Embryonic facial prominence (tissue), 1 donor: ENCODE results near the gene GPR176.

Source experiments
- DNase-seq: peaks from one replicate; pipeline ENCODE4 v3.0.0-alpha.2; 2016; ENCODE audit errors: extremely low spot score

Gene GPR176, protein sequence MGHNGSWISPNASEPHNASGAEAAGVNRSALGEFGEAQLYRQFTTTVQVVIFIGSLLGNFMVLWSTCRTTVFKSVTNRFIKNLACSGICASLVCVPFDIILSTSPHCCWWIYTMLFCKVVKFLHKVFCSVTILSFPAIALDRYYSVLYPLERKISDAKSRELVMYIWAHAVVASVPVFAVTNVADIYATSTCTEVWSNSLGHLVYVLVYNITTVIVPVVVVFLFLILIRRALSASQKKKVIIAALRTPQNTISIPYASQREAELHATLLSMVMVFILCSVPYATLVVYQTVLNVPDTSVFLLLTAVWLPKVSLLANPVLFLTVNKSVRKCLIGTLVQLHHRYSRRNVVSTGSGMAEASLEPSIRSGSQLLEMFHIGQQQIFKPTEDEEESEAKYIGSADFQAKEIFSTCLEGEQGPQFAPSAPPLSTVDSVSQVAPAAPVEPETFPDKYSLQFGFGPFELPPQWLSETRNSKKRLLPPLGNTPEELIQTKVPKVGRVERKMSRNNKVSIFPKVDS

DNA sequence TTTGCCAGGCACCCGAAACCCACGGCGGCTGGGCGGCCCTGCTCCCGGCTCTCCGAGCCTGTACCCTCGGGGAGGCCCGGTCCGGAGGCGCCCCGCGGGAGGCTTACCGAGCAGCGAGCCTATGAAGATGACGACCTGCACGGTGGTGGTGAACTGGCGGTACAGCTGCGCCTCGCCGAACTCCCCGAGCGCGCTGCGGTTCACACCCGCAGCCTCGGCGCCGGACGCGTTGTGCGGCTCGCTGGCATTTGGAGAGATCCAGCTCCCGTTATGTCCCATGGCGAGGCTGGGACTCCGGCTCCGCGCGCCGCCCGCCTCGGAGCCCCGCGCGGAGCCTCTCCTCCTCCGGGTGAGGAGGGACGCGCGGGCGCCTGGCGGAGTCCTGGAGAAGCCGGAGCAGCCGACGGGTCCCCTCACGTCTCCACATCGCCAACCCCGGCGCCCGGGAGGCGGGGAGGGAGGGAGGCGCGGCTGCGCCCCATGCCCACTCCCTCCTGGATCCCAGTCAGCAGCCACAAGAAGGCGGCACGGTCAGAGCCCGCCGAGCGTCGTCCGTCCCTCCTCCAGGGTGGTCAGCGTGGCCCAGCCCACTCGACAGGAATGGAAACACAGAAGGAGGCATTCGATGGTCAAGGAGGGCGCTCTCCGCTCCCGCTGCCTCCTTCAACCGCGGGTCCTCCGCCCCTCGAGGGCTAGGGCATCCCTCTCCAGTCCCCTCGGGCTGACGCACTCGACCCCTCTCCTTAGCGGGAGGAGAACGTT lies at the start of gene GPR176:
TSS of gene GPR176 (minus strand) at position 519 of the 762 bp plus-strand sequence. CDS start at position 279, 240 bp downstream.
- no peak for DNase-seq

DNA sequence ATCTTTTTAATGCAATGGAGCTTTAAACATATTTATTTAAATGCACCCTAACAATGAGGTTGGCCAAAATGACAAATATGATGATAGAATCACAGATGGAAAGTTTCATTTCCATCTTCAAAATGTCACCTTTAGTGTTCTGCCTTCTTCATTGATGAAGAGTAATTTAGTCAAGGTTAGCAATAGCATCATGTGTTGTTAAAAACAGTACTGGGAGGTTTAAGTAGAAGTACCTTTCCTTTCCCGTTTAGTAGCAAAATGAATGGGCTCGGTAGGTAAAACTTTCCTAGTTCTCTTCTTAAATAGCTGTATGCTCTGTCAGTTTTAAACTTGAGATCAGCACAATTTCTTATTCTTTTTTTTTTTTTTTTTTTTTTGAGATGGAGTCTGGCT lies 48.9 kb upstream of the GPR176 start:
- no peak for DNase-seq

DNA sequence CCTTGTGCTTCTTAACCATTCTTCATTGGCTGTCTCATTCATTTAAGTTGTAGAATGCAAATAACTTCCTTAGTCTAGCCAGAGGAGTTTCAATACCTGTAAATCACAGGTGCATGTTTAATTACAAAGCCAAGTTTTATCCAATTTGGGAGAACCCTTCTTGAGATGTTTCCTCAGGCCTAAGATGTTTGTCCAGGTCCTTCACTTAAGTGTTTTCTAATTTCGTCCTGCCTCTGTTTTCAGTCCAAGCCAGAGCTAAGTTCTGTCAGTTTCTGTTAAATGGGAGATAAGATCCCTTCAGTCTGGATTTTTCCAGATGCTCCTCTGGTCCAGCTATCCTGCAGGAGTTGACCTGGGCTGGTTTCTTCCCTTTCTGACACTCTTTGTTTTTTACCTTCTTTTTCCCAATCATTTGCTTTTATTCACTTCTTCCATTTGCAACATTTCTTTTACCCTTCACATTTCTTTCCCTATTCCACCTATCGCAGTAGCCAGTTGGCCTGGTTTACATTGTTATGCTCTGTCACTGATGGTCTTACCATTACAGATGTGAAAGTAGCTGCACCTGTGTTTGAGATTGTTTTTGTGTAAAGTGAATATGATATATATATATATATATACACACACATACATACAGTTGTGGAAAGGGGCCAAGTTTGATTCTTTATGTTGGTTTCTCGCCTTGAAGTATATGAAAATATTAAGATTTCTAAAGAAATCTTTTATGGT lies 48.4 kb upstream of the GPR176 start:
- DNase-seq: no peak

DNA sequence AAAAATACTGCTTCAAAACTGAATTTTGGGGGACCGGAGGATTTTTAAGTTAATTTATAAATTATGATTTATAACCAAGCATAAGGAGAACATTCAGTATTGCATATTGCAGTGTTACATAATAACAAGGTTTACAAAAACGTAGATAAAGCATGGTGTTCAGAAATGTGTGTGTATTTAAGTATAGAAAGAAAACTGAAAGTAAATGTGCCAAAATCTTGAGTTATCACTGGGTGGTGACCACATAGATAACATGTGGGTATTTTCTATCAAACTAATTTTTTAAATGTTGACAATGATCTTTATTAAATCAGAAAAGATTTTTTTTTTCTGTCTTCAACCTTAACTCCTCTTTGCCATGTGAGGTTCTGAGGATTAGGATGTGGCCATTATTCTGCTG lies 46.5 kb upstream of the GPR176 start:
- DNase-seq: no peak

DNA sequence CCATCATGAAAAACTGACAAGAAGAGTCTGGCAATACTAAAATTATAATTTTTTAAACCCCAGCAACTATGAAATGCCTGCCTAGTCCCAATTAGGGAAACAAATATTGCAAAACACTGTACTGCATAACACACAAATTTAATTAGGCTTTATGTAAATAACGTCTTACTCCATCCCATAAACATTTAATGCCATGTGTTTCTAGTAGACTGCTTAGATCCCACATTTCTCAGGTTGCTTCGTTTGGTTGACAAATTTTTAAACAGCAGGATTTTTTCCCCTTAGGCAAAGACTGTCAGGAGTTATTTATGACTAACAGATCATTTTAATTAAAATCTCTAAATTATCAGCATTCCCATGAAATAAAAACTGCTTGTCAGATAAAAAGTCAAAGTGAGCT lies 43.7 kb upstream of the GPR176 start:
- no peak for DNase-seq

DNA sequence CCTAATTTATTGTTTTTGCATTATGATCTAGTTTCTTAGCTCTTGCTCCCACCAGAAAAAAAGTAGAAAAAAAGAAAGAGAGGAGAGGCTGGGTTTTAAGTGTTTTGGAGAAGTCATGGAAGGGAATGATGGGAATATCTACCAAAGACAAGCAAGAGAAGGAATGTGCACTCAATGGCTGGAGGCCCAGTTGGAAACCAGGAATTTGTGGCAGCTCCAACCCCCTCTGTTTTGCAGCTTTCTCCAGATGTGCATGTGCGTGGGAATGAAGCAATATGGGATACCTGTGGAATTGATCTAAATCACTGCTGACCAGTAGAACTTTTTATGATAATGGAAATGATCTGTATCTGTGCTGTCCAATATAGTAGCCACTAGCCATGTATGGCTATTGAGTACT lies 41.0 kb upstream of the GPR176 start:
- no peak for DNase-seq

DNA sequence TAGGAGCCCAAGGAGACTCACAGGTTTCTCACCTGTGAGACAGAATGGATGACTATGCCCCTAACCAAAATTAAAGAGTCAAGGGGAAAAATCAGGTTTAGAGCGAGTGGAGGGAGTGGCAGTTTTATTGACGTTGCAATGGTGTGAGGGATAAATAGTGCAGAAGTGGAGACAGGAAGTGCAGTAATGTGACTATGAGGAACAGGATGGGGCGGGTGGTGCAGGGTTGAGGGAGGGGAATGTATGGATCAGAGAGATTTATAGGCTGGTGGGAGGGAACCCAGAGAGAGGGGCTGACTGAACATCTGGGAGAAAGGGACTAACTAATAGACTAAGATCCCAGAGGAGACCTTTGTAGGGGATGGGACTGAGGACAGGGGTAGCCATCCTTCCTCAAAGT lies 40.3 kb upstream of the GPR176 start:
- DNase-seq: no peak

DNA sequence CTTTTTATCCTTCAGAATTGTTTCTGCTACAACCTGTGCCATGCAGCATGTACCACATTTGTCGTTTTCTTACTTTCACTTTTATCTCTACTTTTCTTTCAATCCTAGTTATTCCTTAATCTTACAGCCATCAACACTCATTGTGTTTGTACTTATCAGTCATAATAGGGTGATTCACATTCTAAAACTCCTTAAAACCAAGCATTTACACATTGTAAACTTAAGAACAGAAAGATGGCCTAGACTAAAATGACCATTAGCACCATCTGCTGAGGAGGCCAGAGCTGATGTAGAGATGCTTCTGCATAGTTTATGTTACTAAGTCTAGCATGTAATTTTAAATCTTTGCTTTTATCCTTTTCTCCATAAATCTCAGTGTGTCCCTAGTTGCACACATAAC lies 39.3 kb upstream of the GPR176 start:
- no peak for DNase-seq

DNA sequence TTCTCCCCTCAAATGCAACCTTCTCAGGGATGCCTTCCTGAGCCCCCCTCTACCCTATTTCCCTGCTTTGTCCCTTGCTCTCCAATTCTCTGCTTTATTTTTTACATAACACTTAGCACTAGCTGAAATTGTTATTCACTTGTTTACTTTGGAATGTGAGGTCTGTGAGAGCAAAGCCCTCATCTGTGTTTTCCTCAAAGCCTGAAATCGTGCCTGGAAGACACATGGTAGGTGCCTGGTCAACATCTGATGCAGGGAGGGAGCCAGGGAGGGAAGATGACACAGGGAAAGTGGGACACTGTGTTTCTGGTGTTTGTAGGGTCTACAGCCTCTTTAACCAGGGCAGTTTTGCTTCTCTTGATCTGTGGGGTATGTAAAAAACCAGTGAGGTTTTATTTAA lies 37.4 kb upstream of the GPR176 start:
- no peak for DNase-seq

DNA sequence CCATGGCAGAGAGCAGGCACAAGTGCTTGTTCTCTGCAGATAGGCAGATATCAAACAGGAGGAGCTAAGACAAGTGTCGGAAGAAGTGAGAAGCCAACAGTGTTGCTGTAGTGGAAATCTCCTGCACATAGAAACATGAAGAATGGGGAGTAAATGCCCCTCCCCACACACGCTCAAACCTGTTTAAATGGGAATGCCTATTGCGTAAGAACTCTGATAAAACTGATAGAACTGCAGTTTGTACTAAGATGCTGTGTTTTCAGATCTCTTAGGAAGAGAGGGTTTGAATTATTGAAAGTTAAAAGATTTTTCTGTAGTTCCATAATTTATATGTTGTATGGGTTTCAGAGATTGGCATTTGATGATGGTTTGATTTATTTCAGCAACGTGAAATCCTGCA lies 33.5 kb upstream of the GPR176 start:
- DNase-seq: no peak

DNA sequence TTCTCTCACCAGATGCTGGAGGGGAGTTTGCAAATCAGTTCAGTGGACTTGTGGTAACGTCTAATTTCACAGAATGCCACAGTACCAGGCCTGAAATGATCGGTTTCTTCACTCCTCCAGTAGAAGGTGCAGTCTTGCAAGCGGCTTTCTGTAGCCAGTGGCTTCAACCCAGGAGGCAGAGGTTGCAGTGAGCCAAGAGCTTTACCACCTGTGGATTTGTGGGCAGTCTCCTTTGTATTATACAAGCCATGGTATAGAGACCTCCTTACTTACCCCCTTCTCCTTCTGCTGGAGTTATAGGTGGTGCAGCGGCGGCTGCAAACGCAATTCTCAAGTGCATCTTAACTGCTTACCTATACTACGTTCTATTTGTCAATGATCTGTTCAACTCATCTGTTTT lies 31.5 kb upstream of the GPR176 start:
- no peak for DNase-seq

DNA sequence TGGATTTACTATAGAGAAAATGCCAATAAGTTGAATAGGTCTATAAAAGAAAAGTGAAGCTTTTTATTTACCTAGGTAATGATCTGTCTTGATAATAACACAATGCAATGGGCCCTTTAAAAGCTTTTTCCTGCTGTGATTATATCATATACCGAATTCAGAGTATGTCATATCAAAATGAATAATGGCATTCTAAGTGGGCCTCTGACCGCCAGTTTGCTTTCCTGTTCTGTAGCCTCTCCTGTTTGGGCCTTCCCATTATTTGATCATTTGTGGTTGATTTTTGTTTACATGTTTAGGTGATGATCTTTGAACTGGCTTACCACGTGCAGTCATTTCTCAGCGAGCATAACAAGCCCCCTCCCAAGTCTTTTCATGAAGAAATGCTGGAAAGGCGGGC lies 28.8 kb upstream of the GPR176 start:
- no peak for DNase-seq

DNA sequence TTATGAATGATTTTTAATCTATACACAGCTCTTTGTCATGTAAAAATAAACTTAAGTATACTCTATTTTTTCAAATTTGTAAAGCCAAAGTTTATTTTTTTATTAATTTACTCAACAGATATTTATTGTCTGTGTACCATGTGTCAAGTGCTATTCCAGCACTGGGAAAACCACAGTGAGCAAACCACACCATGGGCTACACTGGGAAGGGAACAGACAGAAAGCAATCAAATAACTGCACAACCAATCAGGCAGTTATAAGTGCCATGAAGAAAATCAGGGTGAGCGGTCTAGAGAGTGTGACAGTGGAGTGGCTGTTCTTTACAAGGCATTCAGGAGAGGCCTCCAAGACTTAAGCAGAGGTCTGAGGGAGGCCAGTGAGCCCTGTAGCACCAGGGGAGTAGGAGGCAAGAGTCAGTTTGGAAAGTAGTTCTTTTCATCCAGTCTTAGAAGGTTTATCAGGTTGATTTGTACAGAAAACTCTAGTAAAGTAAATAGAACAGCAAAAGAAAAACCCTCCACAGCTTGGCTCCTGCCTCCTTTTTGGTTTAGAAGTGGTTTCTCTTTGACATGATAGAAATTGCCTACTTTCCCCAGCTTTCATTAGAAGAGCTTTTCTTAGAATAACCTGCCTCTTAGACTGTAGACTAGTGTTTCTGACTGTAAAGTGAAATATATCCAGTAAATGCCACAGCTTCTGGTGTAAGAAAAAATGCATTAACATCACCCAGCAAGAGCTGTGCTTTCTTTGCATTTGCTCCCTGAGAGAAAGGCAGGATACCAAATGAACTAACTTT lies 27.5 kb upstream of the GPR176 start:
- no peak for DNase-seq

DNA sequence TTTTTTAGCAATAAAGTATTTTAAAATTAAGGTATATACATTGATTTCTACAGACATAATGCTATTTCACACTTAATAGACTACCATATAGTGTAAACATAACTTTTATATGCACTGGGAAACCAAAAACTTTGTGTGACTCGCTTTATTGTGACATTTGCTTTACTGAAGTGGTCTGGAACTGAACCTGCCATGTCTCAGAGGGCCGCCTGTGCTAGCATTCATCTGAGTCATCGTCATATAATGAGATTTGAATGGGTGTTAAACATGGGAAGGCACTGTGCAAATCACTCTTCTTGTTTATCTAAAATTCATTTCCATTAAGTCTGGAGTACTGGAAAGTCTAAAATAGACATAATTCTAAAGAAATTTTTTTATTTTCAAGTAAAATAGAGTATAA lies 26.8 kb upstream of the GPR176 start:
- DNase-seq: no peak

DNA sequence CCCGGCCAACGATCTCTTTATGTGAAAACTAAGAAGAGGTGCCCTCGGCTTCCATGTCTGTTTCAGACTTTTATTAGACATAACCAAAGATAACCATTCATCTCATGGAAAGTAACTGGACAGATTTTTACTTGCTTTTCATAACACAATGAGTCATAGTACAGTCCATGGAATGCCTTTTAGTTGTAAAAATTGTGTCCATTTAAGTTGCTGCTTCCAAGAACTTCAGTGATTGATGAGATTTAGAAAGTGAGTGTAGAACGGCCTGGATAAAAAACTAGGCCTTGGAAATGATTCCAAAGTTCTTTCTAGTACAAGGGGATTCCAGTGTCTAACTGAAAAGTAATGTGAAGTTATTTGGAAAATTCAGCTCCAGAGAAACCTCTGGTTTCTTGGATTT lies 24.7 kb upstream of the GPR176 start:
- DNase-seq: no peak

DNA sequence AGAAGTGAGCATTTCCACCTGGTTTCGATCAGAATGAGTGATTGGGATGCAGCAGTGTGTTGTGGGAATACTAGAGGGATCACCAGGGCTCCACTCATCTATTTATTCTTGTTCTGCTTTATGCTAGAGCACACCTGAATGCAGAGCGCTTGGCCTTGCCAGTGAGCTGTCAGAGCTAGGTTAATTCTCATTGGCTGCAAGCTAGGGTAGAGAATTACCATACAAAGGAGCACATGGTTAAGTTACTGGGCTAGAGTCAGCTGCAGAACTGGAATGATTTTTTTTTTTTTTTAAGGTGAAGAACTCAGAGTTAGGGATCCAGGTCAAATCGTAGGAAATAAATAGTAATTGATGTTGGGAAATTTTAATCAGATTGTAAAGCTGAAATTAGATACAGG lies 22.7 kb upstream of the GPR176 start:
- no peak for DNase-seq

DNA sequence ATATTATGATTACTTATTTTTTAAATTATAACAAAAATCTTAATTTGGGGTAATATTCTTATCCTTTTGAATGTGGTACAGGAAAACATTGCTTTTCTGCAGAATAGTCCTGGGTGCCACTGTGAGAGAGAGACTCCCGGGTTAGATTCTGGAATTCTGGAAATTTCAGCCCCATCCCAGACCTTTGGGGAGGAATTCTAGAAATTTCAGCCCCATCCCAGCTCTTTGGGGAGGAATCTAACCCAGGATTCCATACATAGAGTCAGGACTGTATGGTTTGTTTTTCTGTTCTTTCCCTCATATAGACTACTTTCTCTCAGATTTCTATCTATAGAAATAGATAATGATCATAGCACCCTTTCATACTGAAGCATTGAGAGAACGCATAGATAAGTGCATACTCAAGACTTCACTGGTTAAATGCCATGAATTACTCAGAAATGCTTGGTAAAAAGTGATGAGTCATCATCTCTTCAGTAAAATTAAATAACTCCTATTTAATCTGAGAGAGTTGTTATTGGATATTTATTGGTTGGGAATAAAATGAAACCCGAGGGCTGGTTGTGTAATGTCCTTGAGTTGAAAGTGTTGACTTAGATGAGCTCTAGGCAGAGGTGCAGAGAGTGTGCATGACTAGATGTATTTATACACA lies 22.2 kb upstream of the GPR176 start:
- DNase-seq: no peak

DNA sequence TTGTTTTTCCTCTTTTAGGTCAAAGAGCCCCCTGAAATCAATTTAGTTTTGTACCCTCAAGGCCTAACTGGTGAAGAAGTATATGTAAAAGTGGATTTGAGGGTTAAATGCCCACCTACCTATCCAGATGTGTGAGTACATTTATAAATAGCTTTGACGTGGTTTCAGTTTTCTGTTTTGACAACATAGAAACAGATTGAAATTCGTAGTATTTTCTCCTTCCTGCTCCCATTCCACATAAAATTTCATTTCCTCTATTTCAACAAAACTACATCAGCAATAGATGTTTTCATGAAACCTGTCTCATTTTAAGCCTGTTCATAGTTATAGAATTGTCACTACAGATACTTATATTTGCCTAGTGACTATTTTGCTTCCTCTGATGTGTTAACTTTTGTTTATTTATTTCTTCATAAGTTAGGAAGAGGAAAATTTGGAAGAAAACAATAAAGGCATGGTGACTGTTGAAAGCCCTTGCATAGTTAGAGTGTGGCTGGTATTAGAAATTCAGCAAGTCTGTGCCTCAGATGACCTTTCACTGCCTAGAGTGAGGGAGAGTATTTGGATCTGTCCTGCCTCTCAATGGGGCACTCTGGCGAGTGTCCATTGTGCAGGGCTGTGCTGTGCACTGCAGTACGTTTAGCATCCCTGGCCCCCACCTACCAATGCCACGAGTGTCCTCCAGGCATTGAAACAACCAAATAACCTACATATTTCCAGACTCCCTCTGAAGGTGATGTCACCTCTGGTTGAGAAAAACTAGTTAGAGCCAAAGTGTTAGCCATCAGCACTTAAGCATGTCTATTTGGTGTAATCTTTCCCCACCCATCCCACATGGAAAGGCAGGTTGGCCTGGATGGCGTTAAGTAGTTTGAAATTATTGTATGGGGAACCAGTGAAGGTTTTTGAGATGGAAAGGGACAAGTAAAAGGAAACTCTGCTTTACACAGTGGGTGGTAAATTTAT lies 19.7 kb upstream of the GPR176 start:
- no peak for DNase-seq

DNA sequence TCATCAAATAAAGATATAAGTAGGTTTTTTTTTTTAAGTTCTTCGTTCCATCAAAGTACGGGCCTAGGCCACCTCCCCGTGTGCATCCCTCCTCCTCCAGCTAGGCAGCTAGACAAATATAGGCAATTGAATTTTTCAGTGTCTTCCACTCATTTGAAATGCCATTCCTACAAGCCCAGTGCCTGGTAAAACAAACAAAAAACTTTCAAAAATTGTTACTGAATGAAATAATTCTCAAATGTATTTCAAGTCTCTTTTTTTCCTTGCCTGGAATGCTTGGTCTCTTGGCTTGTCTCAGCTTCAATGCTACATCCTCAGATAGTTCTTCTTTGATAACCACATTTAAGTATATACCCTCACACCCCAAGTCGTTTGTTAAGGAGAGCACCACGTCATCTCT lies 17.6 kb upstream of the GPR176 start:
- no peak for DNase-seq

DNA sequence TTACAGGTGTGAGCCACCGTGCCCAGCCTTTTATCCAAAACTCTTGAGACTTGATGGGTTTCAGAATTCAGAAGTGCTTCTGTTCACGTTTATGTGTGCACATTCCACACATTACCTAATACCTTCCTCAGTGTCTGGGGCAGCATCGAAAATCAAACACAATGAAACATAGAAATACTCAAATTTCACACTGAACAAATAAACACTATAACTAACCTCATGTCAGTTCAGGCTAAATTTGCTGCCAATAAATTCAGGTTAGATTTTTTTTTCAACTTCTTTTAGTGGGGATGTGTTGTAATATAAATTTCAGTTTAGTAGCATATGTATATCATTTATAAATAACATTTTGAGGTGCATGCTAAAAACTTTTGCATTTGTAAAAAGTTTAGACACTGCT lies 16.6 kb upstream of the GPR176 start:
- no peak for DNase-seq
